Lung (tissue), 16 donors: ENCODE results near the gene GAREM2. TPM values are rescaled to one million over a fixed set of nuclear protein-coding genes. Genes with fewer than 3 reads are reported as not detected.

ENCODE experiments used
- ATAC-seq: fragments of 200-7000 bp; cut with Tn5 transposase; one replicate; pipeline ENCODE4 v1.9.1; 2020; ENCODE audit warnings: moderate number of reproducible peaks; ENCODE audit not compliant: insufficient read depth, low FRiP score
- DNase-seq, 3 donors: peaks; one replicate each; pipeline ENCODE4 v3.0.0-alpha.2; 2013 to 2017
- H3K27ac ChIP-seq, 2 donors: one replicate each; pipeline ENCODE4 v1.5.1; 2013; ENCODE audit warnings: mild to moderate bottlenecking in 2 of 2, moderate library complexity in 2 of 2, control low read depth in 1 of 2, inconsistent platforms in 1 of 2, low read depth in 1 of 2, low read length in 1 of 2
- H3K27me3 ChIP-seq, 3 donors: one replicate each; pipeline ENCODE4 v1.5.1; 2013; ENCODE audit warnings: low read length in 2 of 3; ENCODE audit not compliant: control insufficient read depth in 3 of 3, insufficient read depth in 3 of 3
- H3K36me3 ChIP-seq, 4 donors: one replicate each; pipeline ENCODE4 v1.5.1; 2013; ENCODE audit warnings: low read length in 4 of 4, mild to moderate bottlenecking in 1 of 4, moderate library complexity in 1 of 4; ENCODE audit not compliant: control insufficient read depth in 4 of 4, insufficient read depth in 4 of 4
- H3K4me1 ChIP-seq, 5 donors: one replicate each; pipeline ENCODE4 v1.5.1; 2013; ENCODE audit warnings: low read length in 5 of 5, mild to moderate bottlenecking in 2 of 5, moderate library complexity in 1 of 5; ENCODE audit not compliant: control insufficient read depth in 5 of 5, insufficient read depth in 5 of 5
- H3K4me3 ChIP-seq: one replicate; pipeline ENCODE4 v1.5.1; 2013; ENCODE audit warnings: mild to moderate bottlenecking, control low read depth, moderate library complexity
- H3K9ac ChIP-seq, 2 donors: one replicate each; pipeline ENCODE4 v1.5.1; 2013; ENCODE audit warnings: low read length in 2 of 2, control low read depth in 1 of 2; ENCODE audit not compliant: insufficient read depth in 1 of 2
- H3K9me3 ChIP-seq, 4 donors: one replicate each; pipeline ENCODE4 v1.5.1; 2013; ENCODE audit warnings: low read length in 3 of 4, mild to moderate bottlenecking in 1 of 4, moderate library complexity in 1 of 4; ENCODE audit not compliant: control insufficient read depth in 4 of 4, insufficient read depth in 3 of 4
- WGBS, 2 donors: extraction: QIAGEN DNeasy Blood & Tissue Kit; methylation state at CpG; one replicate each; pipeline ENCODE4 v1.1.7; 2013; 5-methylcytosine and 5-hydroxymethylcytosine counted together
- long read RNA-seq, 5 donors: transcript quantifications; one replicate each; lab custom pipeline, GENCODE V29; 2026
- polyA plus RNA-seq, 2 donors: library from polyadenylated mRNA; stranded (reverse); fragments of 200-250 nt; gene quantifications; one replicate each; pipeline ENCODE4 v1.2.1, GENCODE V29; 2013
- total RNA-seq, 2 donors: library from RNA; depleted of rRNA in 1 of 2; stranded (reverse); fragments of >200 nt in 1 of 2; gene quantifications; one replicate each; pipeline ENCODE4 v1.2.1, GENCODE V29; 2014 to 2021
- TF ChIP-seq, protein P1 (sequence below): IDR thresholded peaks from 2 replicates; pipeline ENCODE4 v1.5.1; 2012; ENCODE audit warnings: mild to moderate bottlenecking; ENCODE audit errors: control extremely low read depth, extremely low read depth
- donor health status: control.
- donor health status: control.
- donor health status: Bipolar disorder and iron deficiency.
- donor health status: healthy.
- donor health status: DM: yes; HTN: yes; CAD: no.

Gene GAREM2
- total RNA-seq (1 to 10 TPM; 1.2 to 2.8 TPM), polyA plus RNA-seq (1 to 10 TPM in 1 of 2 donors, under 1 TPM in 1; 0.37 to 1.5 TPM)
- long read RNA-seq, donor 1, partial matches to known transcripts = 12 of 12 reads
- long read RNA-seq, donor 1, other reads (novel, unspliced or antisense) = 0 of 12 reads
- long read RNA-seq, donor 2 = 0 reads
- long read RNA-seq, donor 3 = 0 reads
- long read RNA-seq, donor 4, full-length matches to known transcripts = 1 of 1 reads
- long read RNA-seq, donor 4, partial matches to known transcripts = 0 of 1 reads
- long read RNA-seq, donor 4, other reads (novel, unspliced or antisense) = 0 of 1 reads
- long read RNA-seq, donor 5, partial matches to known transcripts = 7 of 8 reads
- long read RNA-seq, donor 5, other reads (novel, unspliced or antisense) = 0 of 8 reads

- no peak within 1 kb of the TSS for H3K9ac ChIP-seq
- 1 to 3% methylated on average over 50 to 100 of the region's 102 CpGs for WGBS, 2 donors
- H3K27me3 ChIP-seq = peaks cover 0 to 10% (median 6%) of the 10 kb centered on the region in 3 donors
- H3K4me1 ChIP-seq = peaks cover 0 to 22% (median 6%) of the 10 kb centered on the region in 5 donors
- TF ChIP-seq, protein P1, sequence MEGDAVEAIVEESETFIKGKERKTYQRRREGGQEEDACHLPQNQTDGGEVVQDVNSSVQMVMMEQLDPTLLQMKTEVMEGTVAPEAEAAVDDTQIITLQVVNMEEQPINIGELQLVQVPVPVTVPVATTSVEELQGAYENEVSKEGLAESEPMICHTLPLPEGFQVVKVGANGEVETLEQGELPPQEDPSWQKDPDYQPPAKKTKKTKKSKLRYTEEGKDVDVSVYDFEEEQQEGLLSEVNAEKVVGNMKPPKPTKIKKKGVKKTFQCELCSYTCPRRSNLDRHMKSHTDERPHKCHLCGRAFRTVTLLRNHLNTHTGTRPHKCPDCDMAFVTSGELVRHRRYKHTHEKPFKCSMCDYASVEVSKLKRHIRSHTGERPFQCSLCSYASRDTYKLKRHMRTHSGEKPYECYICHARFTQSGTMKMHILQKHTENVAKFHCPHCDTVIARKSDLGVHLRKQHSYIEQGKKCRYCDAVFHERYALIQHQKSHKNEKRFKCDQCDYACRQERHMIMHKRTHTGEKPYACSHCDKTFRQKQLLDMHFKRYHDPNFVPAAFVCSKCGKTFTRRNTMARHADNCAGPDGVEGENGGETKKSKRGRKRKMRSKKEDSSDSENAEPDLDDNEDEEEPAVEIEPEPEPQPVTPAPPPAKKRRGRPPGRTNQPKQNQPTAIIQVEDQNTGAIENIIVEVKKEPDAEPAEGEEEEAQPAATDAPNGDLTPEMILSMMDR = no peak
- DNase-seq (peak; percentile 29 to 55 (median 42)), ATAC-seq (no peak)
- no peak within 1 kb of the TSS for H3K27ac ChIP-seq
- H3K9me3 ChIP-seq = no peaks in the 10 kb centered on the region
- no peak within 1 kb of the TSS for H3K4me3 ChIP-seq
- H3K36me3 ChIP-seq = no peaks in the 10 kb centered on the region
These were observed at the start of gene GAREM2 for GRCh38 chr2:26172871-26173775. Gene GAREM2, plus strand, starts transcription at chr2:26173088. Its CDS starts 133 bp downstream, at chr2:26173221.

- TF ChIP-seq, protein P1 = no peak
- Histone ChIP-seq H3K36me3 (peaks cover 4 to 8% (median 6%) of the 10 kb centered on the region in 4 donors), H3K27ac (no peak overlapping the region), H3K9me3 (no peaks in the 10 kb centered on the region), H3K27me3 (no peaks in the 10 kb centered on the region), H3K4me3 (no peak overlapping the region), H3K9ac (no peak overlapping the region), H3K4me1 (peaks cover 0 to 31% (median 0%) of the 10 kb centered on the region in 5 donors)
- DNase-seq = no peak
- ATAC-seq = no peak
- WGBS, 2 donors = 87% methylated on average over 5 of the region's 5 CpGs
These were observed 49.5 kb upstream of the GAREM2 start for GRCh38 chr2:26123426-26123825.

DNA sequence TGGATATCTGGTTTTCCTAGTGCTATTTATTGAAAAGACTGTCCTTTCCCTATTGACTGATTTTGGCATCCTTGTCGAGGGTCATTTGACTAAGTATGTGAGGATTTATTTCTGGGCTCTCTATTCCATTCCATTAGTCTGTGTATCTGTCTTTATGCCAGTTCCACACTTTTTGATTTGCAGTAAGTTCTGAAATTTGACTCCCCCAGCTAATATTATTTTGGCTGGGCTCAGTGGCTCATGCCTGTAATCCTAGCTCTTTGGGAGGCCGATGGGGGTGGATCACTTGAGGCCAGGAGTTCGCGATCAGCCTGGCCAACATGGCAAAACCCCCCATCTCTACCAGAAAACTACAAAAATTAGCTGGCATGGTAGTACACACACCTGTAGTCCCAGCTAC, 46.8 kb upstream of the GAREM2 start:
- no peak overlapping the region for H3K27ac ChIP-seq
- H3K4me1 ChIP-seq = peaks cover 0 to 25% (median 0%) of the 10 kb centered on the region in 5 donors
- H3K27me3 ChIP-seq = no peaks in the 10 kb centered on the region
- H3K9ac ChIP-seq = no peak overlapping the region
- no peak overlapping the region for H3K4me3 ChIP-seq
- TF ChIP-seq, protein P1 = no peak
- no peak for ATAC-seq
- DNase-seq = peak in 1 of 3 donors; percentile 12
- no peaks in the 10 kb centered on the region for H3K9me3 ChIP-seq
- H3K36me3 ChIP-seq = peaks cover 4 to 8% (median 6%) of the 10 kb centered on the region in 4 donors
- 84 to 87% methylated on average over 4 of the region's 4 CpGs for WGBS, 2 donors
